GM12892 (cell line): ENCODE measurements around the gene SLC25A45.
A peak's percentile ranks its signal among the peaks of the same experiment; 100 is the strongest.
"Not testable (repeated sequence)": the region's sequence is repeated elsewhere in the genome, so short reads cannot be mapped to it uniquely, and the experiment has no call there.

ENCODE experiments used
- DNase-seq: peaks from one replicate; pipeline ENCODE4 v3.0.0; 2011; ENCODE audit not compliant: insufficient read length
- FAIRE-seq: peaks from 2 replicates; lab custom pipeline; 2011; peaks lifted over from hg19 to GRCh38; lab: Jason Lieb, UNC
- POLR2A ChIP-seq: IDR thresholded peaks from 2 replicates; pipeline ENCODE4 v1.6.1; 2011; ENCODE audit warnings: low read depth, low read length, control low read depth
- POLR2AphosphoS5 ChIP-seq: IDR thresholded peaks from 2 replicates; pipeline ENCODE4 v1.6.1; 2011; ENCODE audit warnings: low read depth, low read length, control low read depth
- TAF1 ChIP-seq: IDR thresholded peaks from 2 replicates; pipeline ENCODE4 v1.6.1; 2011; ENCODE audit warnings: low read depth, mild to moderate bottlenecking, control low read depth, low read length, borderline replicate concordance

SLC25A45 gene

DNA sequence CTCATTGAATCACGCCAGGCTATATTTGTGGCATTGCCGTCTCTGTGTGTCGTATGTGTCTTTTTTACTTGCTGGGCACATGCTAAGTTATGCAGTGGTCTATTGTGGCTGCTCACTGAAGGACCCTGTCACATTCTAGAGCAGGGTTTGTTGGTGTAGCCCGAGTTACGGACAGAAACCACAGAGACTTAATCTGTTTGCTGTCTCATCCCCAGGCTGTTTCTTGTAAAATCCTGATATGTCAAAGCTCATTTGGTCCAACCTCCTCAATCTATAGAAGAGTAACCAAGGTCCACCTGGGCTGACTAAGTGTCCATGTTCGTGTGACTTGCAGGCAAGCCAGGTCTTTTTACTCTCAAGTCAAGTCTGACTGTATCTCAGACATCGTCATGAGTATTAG, 43.8 kb downstream of the SLC25A45 start:
- TF ChIP-seq POLR2A (no peak), TAF1 (no peak), POLR2AphosphoS5 (no peak)
- FAIRE-seq, result no peak
- no peak for DNase-seq

DNA sequence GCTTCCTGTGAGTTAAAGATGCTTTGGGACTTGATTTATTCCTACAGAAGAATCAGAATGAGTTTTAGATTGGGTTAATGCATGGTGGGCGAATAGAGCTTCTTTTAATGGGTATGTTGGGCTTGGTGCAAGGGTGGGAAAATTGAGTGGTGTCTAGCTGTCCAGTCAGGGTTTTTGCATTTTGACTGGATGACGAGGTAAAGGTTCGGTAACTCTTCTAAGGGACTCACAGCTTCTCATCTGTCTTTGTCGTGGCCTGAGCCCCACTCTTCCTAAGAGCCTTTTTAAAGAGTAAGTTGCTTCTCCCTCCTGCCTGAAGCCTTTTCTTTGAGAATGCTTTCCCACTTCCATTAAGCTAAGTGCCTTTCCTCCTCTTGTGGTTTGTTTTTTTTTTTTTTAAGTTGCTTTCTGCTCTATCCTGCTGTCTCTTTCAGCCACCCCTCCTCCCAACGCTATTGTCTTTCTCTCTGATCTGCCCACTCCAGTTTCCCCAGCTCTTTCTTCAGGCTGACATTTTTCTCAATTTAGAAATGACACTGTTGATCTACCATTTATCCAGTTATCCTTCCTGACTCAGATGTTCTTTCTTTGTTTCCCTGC, 47.6 kb downstream of the SLC25A45 start:
- no peak for TF ChIP-seq TAF1
- TF ChIP-seq POLR2AphosphoS5, result no peak
- TF ChIP-seq POLR2A, result no peak
- FAIRE-seq (no peak), DNase-seq (no peak)

DNA sequence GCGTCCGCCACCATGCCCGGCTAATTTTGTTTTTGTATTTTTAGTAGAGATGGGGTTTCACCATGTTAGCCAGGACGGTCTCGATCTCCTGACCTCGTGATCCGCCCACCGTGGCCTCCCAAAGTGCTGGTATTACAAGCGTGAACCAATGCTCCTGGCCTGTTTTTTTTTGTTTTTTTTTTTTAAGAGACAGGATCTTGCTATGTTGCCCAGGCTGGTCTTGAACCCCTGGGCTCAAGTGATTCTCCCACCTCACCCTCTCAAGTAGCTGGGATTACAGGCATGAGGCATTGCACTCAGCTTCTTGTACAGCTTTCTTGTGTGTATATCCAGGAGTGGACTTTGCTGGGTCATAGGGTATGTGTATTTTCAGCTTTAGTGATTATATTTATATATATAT, 49.9 kb downstream of the SLC25A45 start:
- not testable (repeated sequence) for DNase-seq, FAIRE-seq

DNA sequence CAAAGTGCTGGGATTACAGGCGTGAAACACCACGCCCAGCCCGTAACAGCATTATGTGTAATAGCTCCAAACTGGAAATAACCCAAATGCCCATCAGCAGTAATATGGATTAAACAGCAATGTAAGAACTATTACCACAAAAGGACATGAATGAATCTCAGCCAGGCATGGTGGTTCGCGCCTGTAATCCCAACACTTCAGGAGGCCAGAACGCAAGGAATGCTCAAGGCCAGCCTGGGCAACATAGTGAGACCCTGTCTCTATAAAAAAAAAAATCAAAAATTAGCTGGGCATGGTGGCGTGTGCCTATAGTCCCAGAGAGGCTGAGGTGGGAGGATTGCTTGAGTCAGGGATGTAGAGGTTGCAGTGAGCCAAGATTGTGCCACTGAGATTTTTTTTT, 51.9 kb downstream of the SLC25A45 start:
- DNase-seq (no peak), FAIRE-seq (no peak)
- no peak for TF ChIP-seq POLR2AphosphoS5
- TF ChIP-seq POLR2A, result no peak
- TF ChIP-seq TAF1, result no peak

DNA sequence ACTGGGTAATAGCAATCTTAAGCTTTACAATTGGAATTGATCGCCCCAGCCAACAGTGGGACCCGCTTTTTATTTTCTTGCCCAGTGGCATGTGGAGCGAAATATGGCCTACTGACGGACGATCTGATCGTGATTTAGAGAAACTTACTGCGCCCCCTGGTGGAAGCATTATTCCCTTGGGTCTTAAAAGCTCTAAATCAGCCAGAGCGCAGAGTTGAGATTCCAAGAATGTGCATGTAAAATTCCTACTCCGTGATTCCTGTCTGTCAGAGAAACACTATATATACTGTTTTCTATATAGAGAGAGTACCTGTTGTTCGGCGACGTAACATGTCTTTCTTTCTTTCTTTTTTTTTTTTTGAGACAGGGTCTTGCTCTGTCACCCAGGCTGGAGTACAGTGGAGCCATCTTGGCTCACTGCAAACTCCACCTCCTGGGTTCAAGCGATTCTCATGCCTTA, 52.5 kb downstream of the SLC25A45 start:
- no peak for TF ChIP-seq POLR2AphosphoS5
- no peak for TF ChIP-seq POLR2A
- no peak for TF ChIP-seq TAF1
- DNase-seq (no peak), FAIRE-seq (peak; percentile 84)

DNA sequence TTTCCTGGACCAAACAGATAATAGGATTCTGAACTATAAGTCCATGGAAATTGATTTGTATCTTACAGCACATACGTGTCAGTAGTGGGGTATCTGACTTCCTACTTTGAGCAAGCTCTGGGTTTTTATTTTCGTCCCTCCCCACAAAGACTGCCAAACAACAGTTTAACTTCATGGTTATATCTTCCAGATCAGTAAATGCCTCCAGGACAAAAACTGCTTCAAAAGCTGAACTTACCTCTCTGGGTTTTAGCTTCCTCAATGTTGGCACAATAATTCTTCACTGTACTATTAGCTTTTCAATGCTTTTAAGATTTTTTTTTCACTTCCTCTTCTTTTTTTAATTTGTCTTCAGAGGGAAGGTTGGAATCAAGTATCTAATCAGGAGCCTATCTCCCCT, 53.0 kb downstream of the SLC25A45 start:
- DNase-seq (no peak), FAIRE-seq (no peak)
- TF ChIP-seq POLR2A (no peak), TAF1 (no peak)

DNA sequence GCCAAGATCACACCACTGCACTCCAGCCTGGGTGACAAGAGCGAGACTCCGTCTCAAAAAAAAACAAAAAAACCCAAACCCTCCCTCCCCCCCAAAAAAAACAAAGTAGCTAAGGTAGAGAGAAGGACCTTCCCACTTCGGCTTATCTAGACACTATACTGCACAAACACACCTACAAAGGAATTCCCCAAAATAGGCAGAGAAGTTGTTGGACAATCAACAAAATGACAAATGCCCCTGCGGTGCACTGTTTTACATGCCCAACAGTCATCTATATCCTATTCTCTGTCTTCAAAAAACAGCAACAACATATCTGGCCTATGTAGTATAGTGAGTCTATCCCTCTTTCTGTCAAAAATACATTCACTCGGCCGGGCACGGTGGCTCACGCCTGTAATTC, 55.4 kb downstream of the SLC25A45 start:
- DNase-seq, result no peak
- TF ChIP-seq POLR2A, result no peak
- no peak for TF ChIP-seq POLR2AphosphoS5
- TF ChIP-seq TAF1, result no peak
- no peak for FAIRE-seq

DNA sequence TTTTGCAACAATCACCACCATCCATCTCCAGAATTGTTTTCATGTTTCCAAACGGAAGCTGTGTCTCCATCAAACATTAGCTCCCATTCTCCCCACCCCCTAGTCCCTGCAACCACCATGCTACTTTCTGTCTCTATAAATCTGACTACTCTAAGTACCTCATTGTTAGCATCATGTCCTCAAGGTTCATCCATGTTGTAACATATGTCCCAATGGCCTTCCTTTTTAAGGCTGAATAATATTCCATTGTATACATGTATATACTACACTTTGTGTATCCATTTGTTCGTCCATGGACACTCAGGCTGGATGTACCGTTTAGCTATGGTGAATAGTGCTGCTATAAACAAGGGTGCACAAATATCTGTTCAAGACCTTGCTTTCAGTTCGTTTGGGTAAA, 57.0 kb downstream of the SLC25A45 start:
- FAIRE-seq (no peak), DNase-seq (no peak)
- TF ChIP-seq TAF1 (no peak), POLR2A (no peak), POLR2AphosphoS5 (no peak)
